ENCODE results near the gene APOBEC3B.

GRCh38 chr22:38967451-38968450, 14.4 kb upstream of the APOBEC3B start:
- TF ChIP-seq POLR2AphosphoS5 (IDR thresholded peaks at IDR 0.05; ENCODE audit: low read depth, low read length) (no peak), POLR2A (IDR thresholded peaks at IDR 0.05; ENCODE audit: low read depth, low read length) (no peak), SPI1 (IDR thresholded peaks at IDR 0.05; ENCODE audit: low read depth, low read length) (0 out of 2 replicates have a peak, but pooled peaks have one; percentile 13), TAF1 (IDR thresholded peaks at IDR 0.05; ENCODE audit: low read depth, low read length) (no peak), PAX5 (IDR thresholded peaks at IDR 0.05; ENCODE audit: insufficient read depth, low read length, severe bottlenecking) (no peak)

Measured in GM12891 (cell line).